Caki2 (cell line): ENCODE data around the gene NBEAL2. TPM values are rescaled to one million over a fixed set of nuclear protein-coding genes. Genes with fewer than 3 reads are reported as not detected.
A peak's percentile ranks its signal among the peaks of the same experiment; 100 is the strongest.

Experiments used
- DNase-seq: peaks from one replicate; pipeline ENCODE4 v3.0.0-alpha.2; 2015; ENCODE audit warnings: low read depth
- in situ Hi-C: cut with HindIII; loops from 2 replicates; pipeline ENCODE4 v1.10.0; 2016; ENCODE audit warnings: low sequenced_read_pairs, low pct_unique_long_range_greater_than_20kb, mixed read lengths
- total RNA-seq: library from RNA; depleted of rRNA; stranded (reverse); fragments of >200 nt; shearing (Covaris generic); gene quantifications from 2 replicates; pipeline ENCODE4 v1.2.3, GENCODE V29; 2014; ENCODE audit warnings: low replicate concordance

The NBEAL2 gene
- total RNA-seq, 1 experiment from 2014 or later = 9.6 TPM

- in situ Hi-C loops = no loop called here
- DNase-seq = peak; percentile 76
Measured at GRCh38 chr3:46943237-46944187, 36.0 kb upstream of the NBEAL2 start.

- no peak for DNase-seq
- in situ Hi-C loops = no loop called here
Measured at GRCh38 chr3:46944191-46944590, 35.3 kb upstream of the NBEAL2 start.

- DNase-seq = no peak
- in situ Hi-C loops = no loop called here
Measured at GRCh38 chr3:46946416-46946815, 33.0 kb upstream of the NBEAL2 start.

GRCh38 chr3:46946856-46947545 lies 32.5 kb upstream of the NBEAL2 start:
- peak; percentile 55 for DNase-seq
- in situ Hi-C loops = no loop called here

GRCh38 chr3:46947546-46947901 lies 31.9 kb upstream of the NBEAL2 start:
- DNase-seq = no peak
- in situ Hi-C loops = no loop called here

GRCh38 chr3:46947981-46948791 lies 31.3 kb upstream of the NBEAL2 start:
- in situ Hi-C loops = no loop called here
- DNase-seq = peak; percentile 55

- no peak for DNase-seq
- in situ Hi-C loops = no loop called here
Measured at GRCh38 chr3:46948830-46949671, 30.4 kb upstream of the NBEAL2 start.

GRCh38 chr3:46950177-46950576 lies 29.3 kb upstream of the NBEAL2 start:
- in situ Hi-C loops = no loop called here
- no peak for DNase-seq

GRCh38 chr3:46950650-46951241 lies 28.7 kb upstream of the NBEAL2 start:
- no peak for DNase-seq
- in situ Hi-C loops = no loop called here

- no peak for DNase-seq
- in situ Hi-C loops = no loop called here
Measured at GRCh38 chr3:46952813-46953212, 26.7 kb upstream of the NBEAL2 start.

- DNase-seq = no peak
- in situ Hi-C loops = no loop called here
Measured at GRCh38 chr3:46953234-46954010, 26.0 kb upstream of the NBEAL2 start.

- no peak for DNase-seq
- in situ Hi-C loops = no loop called here
Measured at GRCh38 chr3:46954178-46954577, 25.3 kb upstream of the NBEAL2 start.

GRCh38 chr3:46955157-46955556 lies 24.3 kb upstream of the NBEAL2 start:
- in situ Hi-C loops = no loop called here
- DNase-seq = no peak

- in situ Hi-C loops = no loop called here
- DNase-seq = no peak
Measured at GRCh38 chr3:46955801-46956259, 23.6 kb upstream of the NBEAL2 start.

GRCh38 chr3:46957092-46957820 lies 22.2 kb upstream of the NBEAL2 start:
- in situ Hi-C loops = no loop called here
- DNase-seq = no peak

GRCh38 chr3:46958467-46959160 lies 20.9 kb upstream of the NBEAL2 start:
- in situ Hi-C loops = no loop called here
- DNase-seq = no peak
